GM19395 (cell line): ENCODE results near the gene CHST9.
"Not testable (repeated sequence)": the region's sequence is repeated elsewhere in the genome, so short reads cannot be mapped to it uniquely, and the experiment has no call there.

Source experiments
- ATAC-seq: cut with Tn5 transposase; IDR thresholded peaks from one replicate; pipeline ENCODE4 v1.9.1; 2021; ENCODE audit warnings: mild to moderate bottlenecking, moderate library complexity; ENCODE audit not compliant: unreplicated experiment

Gene CHST9, protein sequence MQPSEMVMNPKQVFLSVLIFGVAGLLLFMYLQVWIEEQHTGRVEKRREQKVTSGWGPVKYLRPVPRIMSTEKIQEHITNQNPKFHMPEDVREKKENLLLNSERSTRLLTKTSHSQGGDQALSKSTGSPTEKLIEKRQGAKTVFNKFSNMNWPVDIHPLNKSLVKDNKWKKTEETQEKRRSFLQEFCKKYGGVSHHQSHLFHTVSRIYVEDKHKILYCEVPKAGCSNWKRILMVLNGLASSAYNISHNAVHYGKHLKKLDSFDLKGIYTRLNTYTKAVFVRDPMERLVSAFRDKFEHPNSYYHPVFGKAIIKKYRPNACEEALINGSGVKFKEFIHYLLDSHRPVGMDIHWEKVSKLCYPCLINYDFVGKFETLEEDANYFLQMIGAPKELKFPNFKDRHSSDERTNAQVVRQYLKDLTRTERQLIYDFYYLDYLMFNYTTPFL

DNA sequence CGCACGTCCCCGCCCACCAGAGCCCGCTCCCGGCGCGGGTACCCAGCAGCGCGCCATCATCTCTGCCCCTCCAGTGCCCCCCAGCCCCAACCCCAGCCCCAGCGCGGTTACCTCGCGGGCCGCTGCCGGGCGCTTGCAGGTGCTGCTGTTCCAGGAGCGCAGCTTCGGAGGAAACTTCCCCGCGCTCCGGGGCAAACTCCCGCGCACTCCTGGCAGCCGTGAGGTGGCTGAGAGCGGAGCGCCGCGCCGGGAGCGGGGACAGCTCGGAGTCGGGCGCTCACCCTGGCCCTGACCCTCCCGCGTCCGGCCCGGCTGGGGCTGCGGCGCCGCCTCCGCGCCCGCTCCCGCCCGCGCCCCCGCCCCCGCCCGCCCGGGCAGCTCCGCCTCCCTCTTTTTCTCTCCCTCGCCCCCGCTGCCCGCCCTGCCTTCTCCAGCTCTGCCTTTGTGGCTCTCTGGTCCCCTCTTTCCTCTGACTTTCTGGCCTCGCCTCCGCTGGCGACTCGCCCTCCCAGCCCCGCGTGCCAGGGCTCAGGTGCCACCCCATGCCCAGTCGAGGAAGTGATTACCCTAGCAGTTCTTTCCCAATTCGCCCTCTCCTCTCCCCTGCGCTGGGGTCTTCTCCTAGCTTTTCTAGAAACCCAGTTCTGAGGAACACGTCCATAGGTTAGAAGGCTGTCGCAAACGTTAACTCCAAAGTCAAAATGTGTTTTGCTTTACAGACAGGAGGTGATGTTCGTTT is at the start of gene CHST9:
TSS of gene CHST9 (minus strand) at position 284 of the 739 bp plus-strand sequence. CDS start 42,499 bp downstream, outside the sequence.
- no peak for ATAC-seq

DNA sequence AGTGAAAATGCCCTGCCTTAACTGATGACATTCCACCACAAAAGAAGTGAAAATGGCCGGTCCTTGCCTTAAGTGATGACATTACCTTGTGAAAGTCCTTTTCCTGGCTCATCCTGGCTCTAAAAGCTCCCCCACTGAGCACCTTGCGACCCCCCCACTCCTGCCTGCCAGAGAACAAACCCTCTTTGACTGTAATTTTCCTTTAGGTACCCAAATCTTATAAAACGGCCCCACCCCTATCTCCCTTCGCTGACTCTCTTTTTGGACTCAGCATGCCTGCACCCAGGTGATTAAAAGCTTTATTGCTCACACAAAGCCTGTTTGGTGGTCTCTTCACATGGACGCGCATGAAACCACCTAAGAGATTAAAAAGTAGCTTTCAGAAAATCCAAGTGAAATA is 47.2 kb upstream of the CHST9 start:
- ATAC-seq = not testable (repeated sequence)

DNA sequence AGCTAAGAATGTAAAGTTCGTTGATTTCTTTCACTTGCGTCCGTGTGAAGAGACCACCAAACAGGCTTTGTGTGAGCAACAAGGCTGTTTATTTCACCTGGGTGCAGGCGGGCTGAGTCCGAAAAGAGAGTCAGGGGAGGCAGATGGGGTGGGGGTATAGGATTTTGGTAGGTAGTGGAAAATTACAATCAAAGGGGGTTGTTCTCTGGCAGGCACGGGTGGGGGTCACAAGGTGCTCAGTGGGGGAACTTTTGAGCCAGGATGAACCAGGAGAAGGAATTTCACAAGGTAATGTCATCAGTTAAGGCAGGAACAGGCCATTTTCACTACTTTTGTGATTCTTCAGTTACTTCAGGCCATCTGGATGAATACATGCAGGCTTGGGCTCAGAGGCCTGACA is 46.6 kb upstream of the CHST9 start:
- not testable (repeated sequence) for ATAC-seq

DNA sequence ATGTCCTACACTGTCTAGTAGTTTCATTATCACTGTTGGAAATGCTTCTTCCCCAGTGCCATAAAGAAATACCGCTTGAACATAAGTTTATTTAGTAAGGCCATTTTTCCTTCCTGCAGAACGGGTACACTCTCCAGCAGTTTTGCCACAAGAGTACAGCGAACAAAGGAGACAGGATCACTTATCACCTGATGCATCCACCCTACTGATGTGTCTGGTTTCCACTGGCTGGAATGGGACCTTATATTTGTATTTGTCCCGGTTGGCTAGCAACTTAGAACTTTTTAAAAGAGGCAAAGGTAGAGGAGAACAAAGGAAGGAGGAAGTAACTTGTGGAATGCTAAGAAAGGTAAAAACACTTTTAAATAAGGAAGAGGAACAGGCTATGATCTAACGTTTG is 46.1 kb upstream of the CHST9 start:
- ATAC-seq = not testable (repeated sequence)

DNA sequence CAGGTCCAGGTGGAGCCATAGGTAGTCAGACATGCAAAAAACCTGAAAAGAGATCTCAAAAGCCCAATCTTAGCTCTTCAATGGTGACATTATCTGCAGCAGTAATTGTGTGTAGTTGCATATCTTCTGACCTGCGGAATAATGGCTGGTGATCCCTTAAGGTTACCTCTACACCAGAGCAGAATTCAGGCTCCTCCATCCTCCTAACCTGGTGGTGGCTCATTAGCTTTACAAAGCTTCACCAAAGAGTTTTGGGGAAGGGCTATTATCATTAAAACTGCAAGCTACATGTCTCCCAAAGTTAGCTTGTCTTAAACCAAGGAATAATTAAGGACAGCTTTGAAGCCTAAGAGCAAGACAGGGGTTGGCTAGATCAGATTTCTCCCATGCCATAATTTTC is 42.6 kb upstream of the CHST9 start:
- ATAC-seq = no peak

DNA sequence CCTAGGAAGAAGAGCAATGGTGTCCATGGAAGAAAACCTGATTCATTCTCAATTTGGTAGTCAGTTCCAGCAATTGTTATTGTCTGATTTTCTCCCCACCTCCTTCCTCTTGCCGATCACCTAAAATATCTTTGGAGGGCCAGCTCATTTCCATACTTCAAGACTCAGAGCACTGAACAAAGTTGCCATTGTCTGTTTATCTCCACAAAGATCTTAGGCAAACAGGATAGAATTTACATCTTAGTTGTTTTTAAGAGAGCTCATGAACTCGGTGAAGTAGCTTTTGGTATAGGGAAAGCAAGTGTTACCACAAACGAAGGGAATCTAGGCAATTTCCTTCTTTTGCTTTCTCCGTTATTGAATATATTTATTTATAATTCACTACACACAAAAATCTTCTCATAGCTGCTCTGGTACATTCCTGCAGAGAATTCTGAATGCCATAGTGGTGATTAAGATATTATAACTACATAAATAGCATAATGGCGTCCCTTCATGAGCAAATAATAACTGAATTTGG is 41.5 kb upstream of the CHST9 start:
- ATAC-seq = no peak

DNA sequence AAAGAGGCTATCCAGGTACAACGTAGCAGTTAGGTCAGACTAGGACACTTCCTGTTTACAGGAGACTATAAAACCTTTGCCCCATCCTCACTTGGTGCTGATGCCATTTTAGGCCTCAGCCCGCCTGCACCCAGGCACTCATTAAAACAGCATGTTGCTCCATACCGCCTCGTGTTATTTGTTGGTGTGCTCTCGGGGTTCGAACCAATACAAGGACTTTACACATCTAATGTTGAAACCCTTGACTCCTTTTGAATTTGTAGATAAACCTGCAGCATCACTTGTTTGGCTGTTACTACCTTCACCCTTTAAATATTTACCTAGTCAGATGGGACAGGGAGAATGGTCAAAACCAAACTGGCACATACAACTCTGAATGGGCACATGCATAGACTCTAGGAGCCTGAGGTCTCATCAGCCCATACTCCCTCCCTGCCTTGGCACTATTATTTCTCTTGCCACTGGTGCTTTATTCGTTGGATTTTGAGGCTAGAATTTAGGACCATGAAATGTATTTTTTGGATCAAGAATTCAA is 40.9 kb upstream of the CHST9 start:
- no peak for ATAC-seq

DNA sequence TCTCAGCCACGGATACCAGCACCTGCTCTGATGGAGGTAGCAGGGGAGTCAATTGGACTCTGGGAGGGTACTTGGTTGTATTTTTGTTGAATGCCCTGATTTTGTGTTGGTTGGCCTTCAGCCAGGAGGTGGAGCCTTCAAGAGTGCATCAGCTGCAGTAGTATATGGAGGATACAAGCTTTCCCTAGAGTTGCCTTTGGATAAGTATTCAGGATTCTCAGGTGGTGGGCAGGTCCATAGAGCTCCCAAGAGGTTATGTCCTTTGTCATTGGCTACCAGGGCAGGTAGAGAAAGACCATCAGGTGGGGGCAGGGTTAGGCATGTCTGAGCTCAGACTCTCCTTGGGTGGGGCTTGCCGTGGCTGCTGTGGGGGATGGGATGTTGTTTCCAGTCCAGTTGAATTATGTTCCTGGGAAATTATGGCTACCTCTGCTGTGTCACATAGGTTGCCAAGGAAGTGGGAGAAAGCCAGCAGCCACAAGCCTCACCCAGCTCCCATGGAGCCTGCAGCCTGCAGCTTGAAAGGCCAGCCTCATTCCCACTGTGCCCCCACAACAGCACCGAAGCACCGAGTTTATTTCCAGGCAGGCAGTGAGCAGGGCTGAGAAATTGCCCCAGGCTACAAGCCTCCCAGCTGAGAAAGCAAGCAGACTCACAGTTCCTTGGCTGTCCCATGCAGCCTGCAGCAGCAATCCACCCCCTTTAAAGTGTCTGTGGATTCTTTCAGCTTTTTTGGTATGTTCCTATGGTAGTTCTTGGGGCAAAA is 38.6 kb upstream of the CHST9 start:
- no peak for ATAC-seq

DNA sequence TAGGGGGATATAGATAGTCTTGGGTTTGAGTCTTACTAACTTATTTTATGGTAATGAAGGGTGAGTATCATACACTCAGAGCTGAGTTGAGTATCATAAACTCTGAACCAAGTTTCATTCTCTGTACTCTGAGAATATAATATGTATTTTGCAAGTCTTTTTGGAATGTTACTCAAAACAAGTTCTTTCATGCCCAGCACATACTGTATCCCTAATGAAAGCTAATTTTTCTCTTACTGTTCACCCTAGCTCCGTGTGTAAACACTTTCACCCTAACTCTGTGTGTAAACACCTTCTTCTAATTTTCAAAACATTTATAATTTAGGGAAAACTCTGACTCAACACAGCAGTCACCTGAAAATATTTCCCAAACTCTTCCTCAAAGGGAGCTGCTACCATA is 29.7 kb upstream of the CHST9 start:
- no peak for ATAC-seq

DNA sequence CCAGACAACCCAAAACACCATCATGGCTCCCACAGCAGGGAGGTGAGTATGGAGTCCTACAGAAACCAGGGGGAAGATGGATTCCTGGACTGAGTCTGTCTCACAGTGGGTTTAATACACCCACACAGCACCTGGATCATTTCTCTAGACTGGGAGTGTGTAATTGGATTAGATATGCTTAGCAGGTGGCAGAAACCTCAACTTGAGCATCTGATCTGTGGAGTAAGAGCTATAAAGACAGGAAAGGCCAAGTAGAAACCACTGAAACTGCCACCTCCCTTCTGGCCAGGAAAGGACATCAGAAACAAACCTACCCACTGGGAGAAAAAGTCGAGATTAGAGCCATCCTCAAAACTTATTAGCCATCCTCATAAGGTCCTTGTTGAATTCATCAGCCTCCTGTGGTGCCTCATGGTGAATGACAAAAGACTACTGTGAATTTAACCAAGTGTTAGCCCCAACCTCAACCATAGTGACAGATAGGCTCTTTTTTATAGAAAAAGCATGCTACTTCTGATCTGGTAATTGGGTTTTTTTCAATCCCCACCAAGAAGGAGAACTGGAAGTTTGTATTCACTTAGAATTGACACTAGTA is 28.1 kb upstream of the CHST9 start:
- ATAC-seq = no peak

DNA sequence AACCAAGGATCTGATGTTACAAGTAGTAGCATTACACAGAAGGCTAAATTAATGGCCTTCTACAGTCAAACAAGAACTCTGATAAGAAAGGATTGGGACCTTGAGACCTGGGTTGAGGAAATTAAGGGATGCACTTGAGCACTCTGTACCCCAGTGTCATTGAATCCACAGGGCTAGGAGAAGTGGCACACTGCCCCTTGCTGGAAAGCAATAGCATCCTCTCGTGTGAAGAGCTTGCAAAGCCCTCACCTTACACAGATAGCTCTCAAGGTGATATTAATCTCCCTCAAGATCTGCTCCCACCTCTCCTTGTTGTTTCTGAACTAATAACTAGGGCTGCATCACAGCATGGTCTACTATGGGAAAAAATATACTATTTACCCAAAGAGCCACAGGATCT is 26.5 kb upstream of the CHST9 start:
- no peak for ATAC-seq

DNA sequence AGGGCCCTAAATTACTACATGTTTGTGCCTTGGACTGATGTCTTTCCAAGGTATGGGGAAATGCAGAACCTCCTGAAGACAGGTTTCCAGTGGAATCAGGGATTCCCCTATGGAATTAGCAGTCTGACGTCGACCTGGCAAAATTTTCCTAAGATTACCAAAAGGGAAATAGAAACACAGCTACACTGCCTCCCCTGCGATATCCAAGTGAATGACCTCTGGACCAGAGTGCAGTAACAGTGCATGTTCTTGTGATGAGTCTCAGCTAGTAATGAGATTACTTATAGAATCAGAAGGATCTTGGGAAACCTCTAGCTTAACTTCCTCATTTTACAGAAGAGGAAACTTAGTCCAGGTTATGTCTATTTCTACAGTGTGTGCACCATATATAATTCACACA is 21.3 kb upstream of the CHST9 start:
- no peak for ATAC-seq

DNA sequence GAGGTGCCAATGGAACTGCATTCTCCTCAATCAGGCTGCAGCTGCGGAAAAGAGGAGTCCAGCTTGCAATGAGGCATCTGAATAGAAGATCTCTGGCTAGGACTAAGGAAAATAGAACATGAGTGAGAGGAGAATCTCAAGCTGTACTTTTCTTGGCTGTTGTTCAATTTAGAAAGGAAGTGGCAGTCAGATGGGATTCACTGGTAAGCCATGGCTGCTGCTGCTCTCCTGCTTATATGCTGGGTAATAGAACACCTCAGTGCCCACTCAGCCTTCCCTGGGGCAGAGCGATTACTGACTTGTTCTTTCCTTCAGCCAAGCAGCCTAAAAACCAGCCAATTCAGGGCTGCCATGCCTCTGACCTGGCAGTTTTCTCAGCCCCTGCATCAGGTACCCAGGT is 17.6 kb upstream of the CHST9 start:
- ATAC-seq = no peak

DNA sequence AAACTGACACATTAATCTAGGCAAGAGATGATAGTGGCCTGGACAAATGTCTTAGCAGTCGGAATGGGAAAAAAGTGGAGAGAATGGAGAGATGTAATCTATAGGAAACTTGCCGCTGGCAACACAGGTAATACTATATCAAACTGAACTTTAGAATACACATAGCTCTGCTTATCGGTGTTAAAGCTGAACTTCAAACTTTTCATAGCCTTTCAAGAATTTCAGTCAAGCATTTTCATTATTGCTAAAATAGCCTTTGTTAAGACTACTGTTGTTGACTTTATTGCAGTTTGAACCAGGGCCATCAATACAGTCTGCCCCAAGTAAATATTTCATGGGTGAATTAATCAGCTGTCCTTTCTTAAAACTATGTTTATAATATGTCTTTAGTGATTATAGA is 12.9 kb upstream of the CHST9 start:
- ATAC-seq = no peak

DNA sequence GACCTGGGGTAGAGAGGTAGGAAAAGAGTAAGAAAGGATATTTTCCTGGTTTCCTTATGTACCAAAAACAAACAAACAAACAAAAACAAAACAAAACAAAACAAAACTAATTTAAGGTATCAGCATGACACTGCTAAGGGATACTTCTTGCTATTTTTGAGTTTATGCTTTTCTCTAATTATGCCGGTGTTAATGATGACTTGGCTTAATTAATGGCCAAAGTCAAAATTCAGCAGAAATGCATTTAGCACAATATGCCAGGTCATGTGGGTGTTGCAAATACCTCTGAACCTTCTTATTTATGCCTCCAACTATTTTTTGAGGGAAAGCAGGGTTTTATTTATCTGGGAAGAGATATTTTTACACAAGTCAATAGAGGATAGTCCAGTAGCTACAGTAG is 3.2 kb upstream of the CHST9 start:
- no peak for ATAC-seq

DNA sequence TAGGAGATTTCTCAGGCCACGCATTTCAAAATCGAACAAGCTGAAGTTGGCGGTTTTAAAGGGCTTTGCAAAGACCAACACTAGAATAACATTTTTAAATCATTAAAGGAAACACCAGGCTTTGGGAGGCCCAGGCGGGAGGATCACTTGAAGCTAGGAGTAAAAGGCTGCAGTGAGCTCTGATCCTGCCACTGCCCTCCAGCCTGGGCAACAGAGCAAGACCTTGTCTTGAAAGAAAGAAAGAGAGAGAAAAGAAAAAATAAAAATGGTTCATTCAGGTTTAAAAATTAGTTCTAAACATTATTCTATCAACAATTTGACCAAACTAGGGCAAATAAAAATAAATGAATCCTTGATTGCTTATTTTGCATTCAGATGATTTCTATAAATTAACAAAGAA is 789 bp upstream of the CHST9 start:
- no peak for ATAC-seq

DNA sequence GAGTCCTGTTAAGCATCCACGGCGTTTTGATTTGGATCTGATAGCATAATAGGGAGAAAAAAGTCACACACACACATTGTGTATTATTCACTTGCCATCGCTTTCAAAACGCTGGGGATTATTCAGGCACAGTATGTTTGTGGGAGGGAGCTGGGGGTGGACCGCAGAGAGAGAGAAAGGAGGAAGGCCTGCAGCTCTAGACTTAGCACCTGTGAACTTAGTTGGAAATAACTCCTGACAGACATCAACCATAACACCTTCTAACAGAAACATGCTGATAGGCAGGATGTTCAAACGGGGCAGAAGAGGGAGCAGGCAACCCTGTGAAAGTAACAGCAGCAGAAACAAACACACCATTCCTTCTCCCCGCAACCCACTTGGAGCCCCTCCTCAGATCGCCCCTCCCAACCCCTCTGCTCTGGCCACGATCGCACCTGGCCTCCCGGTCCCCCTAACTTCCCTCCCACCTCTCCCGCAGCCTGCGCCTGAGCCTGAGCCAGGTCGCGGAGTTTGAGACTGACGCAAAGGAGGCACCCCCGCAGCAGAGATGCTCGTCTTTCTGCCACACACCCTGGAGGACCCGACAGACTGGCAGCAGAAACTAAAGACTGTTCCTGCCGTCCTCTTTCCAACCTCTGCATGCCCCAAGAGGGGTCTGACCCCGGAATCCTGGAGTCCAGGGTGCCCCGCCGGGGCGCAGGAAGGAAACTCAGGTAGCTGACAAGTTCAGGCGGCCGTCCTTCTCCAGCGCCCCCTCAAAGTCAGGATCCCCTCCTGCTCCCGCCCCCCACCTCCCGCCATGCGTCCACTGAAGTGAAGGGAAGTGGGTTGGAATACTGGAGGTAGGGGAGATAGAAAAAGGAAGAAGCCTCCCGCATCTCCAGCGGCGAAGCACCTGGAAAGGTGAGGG is 738 bp downstream of the CHST9 start:
- no peak for ATAC-seq

DNA sequence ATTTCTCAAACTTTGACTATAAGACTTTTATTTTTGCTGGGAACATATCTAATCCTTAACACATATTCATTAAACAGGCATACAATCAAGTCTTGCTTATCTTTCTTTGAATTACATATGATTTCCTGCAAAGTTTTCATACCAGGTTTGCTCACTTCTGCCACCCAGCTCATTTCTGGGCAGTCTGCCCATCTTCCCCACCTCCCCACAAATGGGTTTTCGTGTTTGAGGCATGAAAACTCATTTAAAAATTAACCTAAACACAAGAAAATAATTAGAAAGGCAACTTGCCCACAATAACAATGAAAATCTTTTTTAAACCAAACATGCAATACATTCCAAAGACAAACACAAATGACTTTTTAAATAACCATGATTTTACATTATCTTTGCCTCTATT is 3.4 kb downstream of the CHST9 start:
- no peak for ATAC-seq

DNA sequence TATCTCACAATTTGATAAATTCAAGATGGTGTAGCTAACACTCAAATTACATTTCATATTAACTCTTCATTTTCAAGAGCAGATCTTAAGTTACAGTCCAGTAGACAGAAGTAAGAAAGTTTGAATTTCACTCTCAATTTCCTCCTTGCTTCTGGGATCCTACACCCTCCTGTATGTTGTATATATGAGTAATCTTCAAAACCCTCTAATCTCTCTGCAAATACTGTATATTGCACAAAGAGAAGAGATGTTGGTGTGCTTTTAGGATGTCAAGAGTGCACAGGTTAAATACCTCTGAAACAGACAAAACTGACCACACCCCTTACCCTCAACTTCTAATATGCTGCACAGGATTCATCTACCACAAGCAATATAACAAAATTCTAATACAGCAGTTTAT is 6.7 kb downstream of the CHST9 start:
- ATAC-seq = no peak

DNA sequence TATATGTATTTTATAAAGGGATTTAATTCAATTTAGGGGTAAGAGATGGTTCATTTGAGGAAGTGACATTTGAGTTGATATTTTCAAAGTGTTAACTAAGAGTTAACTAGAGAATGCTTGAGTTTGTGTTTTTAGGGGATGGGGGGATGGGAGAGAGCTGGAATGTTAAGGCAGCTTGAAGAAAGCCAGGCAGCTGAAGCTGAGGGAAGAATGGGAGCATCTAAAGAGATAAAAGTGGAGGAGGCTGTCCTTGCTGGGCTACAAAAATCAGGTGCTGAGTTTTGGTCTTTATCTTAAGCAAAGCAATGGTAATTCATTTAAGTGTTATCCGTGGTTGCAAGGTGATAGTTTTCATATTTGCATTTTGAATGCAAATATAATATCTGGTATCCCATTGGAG is 9.2 kb downstream of the CHST9 start:
- ATAC-seq = no peak
